OCI-M2 (cell line): Measurements from ENCODE around the gene SLC30A2.

Experiments used
- DNase-seq: peaks from one replicate; lab custom pipeline; 2025; ENCODE audit not compliant: unreplicated experiment; lab: John Stamatoyannopoulos, UW

Gene SLC30A2

DNA sequence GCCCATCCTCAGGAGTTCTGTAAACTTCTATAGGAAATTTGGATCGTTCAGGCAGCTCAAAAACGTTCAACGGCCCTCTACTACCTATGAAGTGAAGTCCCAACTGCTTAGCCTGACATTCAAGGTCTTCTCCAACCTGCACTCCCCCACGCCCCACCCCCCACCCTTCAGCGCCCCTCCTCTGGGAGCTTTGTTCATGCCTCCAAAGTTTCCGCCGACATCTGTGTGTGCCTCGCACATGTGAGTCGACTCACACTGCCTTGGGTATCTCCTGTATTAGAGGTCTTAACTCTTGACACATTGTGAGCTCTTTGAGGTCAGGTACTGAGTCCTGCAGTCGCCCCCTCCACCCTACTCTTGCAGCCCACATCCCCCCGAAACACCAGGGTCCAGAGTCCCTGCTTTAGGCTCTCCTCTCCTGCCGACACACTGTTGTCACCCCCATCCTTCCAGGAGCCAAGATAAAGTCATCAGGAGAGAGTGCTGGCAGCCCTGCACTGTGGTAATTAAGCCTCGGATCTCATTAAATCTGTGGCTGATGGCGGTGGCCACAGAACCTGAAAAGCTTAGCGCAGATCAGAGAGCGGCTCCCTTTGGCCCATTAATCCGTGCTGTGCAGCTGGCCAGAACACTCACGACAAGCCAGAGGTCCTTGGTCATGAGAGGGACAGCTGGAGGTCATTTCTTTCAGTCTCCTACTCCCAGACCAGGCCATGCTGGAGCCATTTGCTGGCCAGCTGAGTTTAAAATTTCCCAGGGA lies 46.7 kb downstream of the SLC30A2 start:
- no peak for DNase-seq

DNA sequence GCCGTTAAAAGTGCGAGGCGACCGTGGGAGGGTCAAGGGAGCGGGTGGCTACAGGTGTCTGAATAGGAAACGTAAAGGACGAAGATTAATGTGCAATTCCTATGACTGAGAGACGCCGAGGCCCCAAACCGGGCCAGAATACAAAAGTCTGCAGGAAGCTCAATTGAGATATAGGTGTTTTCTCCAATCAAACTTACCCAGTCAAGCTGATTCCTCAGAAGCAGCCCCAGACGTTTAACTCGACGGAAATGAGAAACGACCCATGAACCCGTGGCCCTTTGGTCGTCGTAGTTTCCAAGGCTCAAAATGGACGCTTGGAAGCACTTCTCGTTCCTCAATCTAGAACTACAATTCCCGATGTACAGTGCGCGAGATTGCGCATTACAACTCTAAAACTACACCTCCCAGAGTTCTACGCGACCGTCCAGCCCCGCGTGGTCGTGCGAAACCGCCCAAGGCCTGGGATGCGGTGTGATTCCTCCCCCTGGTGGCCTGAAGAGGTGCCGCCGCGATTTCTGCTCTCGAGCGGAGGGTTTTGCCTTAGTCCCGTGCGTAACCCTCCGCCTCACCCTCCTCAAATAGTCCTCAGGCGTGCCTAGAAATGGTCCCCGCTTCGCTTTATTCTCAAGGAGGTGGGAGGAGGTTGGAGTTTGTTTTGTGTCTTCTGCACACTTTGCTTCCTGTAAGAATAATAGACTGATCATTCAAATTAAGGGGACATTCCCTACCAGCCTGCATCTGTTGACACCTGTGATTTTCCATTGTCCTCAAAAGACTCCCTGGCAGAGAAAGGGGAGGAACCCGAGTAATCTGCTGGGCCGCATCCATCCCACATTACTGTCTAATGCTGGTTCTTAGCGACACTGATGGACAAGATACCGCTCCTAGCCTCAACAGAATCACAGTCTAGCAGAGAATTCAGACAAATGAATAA lies 47.8 kb downstream of the SLC30A2 start, which contains the start of gene PAFAH2:
PAFAH2 (minus strand) TSS at position 236 of the 934 bp plus-strand sequence. CDS start 7,247 bp downstream, outside the sequence.
- peak; percentile 90 for DNase-seq

GRCh38 chr1:25996966-25997827 lies 48.7 kb downstream of the SLC30A2 start:
- DNase-seq: no peak

- DNase-seq: no peak
Measured at GRCh38 chr1:25994402-25995150, 51.3 kb downstream of the SLC30A2 start.

DNA sequence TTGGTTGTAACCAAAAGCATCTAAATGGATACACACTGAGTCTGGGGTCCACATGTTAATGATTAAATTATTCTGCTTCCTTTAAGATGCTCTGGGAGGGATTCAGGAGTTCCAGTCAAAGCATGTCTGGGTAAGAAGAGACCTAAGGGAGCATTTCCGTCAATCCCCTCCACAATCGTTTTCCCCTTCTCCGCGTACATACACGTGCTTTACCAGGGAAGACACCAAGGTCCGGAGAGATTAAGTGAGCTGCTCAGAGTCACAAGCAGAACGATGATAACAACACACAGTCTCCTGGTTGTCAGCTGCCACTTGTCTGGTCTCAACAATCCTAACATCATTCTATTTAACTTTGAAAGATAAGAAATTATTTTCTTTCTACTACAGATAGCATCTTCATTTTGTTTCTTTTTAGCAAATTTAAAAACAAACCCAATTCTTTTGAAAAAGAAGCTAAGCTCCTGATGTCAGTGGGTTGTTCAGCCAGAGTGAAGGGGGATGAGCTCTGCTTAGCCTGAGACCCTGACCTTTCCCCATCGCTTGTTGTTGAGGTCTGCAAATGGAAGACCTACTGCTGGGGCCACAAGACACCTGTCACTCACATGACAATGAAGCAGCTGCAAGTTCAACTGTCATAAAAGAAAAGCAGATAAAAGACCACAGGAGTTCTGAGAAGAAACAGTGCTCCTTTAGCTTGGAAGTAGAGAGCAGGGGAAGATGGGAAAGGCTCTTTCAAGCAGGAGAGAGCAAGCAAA lies 52.5 kb downstream of the SLC30A2 start:
- DNase-seq: no peak

- no peak for DNase-seq
Measured at GRCh38 chr1:25992689-25993171, 53.2 kb downstream of the SLC30A2 start.

- DNase-seq: no peak
Measured at GRCh38 chr1:25991937-25992688, 53.8 kb downstream of the SLC30A2 start.

- no peak for DNase-seq
Measured at GRCh38 chr1:25990702-25991395, 55.1 kb downstream of the SLC30A2 start.

DNA sequence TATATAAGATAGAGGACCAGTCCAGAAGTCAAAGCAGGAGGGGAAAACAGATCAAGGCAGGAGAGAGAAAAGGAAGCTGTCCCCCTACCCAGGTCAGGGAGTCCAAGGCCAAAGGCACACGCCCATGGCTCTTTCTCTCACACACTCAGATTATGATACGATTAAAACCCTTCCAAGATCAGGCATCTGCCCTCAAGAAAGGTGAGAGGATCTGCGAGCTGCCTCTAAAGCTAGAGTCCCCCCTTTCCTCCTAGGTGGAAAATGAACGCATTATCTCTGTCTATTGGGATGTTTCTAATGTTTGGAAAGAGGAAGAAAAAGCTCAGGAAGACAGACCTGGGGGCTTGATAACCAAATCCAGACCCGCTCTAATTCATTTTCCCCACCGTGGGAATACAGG lies 55.7 kb downstream of the SLC30A2 start:
- no peak for DNase-seq

DNA sequence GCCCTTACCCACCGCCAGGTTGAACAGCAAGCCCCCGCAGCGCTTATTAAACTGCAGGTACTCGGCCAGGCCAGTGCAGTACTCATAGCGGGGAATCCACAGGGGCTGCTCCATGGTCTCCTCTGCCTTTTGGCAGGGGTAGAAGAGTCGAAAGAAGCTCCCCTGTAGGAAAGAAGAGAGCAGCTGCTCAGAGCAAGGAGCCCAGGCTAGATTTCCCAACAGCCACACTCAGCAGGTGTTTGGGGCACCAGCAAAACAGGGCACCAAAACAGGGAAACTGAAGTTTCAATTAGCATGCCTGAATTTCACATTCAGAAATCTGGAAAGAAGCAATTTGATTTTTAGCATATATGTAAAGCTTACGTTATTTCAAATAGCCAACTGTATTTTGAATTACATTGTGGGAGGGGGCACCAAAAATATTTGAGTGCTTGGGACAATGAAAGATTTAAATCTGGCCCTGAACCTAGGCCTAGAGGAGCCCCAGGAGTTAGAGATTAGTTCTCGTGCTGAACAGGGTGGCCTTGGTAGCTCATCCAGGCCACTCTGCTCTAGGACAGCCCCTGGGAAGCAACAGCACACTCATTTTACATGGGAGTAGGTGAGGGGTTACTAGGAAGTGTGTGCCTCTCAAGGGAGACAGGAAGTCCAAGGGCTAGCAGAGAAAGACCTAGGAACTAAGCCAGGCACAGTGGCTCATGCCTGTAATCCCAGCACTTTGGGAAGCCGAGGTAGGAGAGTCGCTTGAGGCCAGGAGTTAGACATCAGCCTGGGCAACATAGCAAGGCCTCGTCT lies 56.3 kb downstream of the SLC30A2 start:
- no peak for DNase-seq

DNA sequence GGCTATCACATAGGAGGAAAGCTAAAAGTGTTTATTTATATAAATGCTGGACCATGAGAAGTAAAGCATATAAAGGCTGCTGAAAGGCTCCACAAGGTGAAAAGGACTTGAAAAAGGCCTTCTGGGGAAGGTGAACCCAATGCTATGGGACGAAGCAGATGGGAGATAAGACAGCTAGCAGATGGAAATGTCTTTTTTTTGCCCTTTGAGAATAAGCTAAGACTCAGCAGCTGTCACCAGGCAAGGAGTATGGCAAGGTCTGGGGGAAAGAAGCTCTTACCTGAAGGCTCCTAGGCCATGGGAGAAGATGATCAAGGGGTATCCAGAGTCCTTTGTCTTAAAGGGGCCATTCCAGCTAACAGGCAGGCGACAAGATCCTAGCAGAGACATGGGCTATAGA lies 58.0 kb downstream of the SLC30A2 start:
- DNase-seq: no peak
